Measurements from ENCODE around the gene CMTM7.
"Not testable (repeated sequence)": the region's sequence is repeated elsewhere in the genome, so short reads cannot be mapped to it uniquely, and the experiment has no call there.

Gene CMTM7

DNA sequence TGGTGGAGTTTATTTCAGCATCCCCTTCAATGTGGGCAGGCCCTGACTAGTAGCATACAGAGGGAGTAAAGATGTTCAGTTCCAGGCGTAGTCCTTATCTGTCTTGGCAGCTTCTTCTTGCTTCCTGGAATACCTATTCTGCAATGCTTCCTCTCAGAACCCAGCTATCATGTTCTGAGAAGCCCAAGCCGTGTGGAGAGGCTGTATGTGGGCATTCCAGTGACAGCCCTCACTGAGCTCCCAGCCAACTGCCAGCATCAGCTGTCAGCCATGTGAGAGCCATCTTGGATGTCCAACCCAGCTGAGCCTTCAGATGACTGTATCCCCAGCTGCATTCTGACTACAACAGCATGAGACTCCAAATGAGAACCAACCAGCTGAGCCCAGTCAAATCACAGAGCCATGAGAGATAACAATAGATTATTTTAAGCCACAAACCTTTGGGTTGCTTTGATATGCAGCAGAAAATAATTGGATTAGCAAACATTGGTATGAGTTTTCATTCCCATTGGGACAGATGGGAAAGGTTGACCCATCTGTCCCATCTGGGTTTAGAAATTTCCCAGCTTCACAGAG is 8.4 kb upstream of the CMTM7 start:
- no peak for DNase-seq

- no peak for DNase-seq
These were observed 6.7 kb upstream of the CMTM7 start for GRCh38 chr3:32384938-32385337.

DNA sequence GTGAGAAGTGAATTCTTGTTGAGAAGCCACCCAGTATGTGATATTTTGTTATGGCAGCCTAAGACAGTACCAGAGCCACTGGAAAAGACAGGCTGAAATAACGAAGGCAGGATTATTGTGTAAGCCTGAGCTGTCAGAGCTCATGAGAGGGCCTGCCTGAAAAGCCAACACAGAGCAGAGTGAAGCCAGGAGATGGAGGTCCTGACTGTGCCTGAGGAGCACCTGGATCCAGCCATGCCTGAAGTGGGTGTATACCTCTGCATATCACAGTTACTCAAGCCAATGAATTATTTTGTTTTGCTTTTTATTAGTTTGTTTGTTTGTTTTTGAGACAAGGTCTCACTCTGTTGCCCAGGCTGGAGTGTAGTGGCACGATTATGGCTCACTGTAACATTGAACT is 4.1 kb upstream of the CMTM7 start:
- DNase-seq, result no peak

- DNase-seq, result not testable (repeated sequence)
These were observed 2.1 kb upstream of the CMTM7 start for GRCh38 chr3:32389577-32389976.

GRCh38 chr3:32392536-32393302 is 1.1 kb downstream of the CMTM7 start:
- peak; percentile 46 for DNase-seq

DNA sequence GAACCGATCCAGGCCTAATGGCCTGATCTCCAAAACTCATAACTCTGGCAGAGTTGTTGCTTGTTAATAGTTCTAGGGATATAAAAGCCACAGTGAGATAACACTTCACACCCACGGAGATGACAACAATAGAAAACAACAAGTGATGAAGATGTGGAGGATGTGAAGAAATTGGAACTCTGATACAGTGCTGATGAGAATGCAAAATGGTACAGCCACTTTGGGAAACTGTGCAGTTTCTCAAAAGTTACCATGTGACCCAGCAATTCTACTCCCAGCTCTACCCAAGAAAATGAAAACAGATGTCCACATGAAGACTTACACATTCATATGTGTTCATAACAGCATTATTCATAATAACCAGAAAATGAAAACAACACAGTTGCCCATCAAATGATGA is 3.8 kb downstream of the CMTM7 start:
- no peak for DNase-seq

- no peak for DNase-seq
These were observed 6.3 kb downstream of the CMTM7 start for GRCh38 chr3:32397941-32398340.

DNA sequence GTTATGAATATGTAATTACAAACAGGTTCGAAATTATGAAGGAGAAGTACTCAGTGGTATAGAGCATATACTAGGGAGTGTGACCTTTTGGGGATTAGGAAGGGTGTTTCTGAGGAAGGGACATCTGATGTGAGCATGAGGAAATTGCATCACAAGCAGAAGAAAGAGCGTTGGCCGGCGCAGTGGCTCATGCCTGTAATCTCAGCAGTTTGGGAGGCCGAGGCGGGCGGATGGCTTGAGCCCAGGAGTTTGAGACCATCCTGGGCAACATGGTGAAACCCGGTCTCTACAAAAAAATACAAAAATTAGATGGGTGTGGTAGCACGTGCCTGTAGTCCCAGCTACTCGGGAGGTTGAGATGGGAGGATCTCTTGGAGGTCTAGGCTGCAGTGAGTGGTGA is 6.9 kb downstream of the CMTM7 start:
- no peak for DNase-seq

DNA sequence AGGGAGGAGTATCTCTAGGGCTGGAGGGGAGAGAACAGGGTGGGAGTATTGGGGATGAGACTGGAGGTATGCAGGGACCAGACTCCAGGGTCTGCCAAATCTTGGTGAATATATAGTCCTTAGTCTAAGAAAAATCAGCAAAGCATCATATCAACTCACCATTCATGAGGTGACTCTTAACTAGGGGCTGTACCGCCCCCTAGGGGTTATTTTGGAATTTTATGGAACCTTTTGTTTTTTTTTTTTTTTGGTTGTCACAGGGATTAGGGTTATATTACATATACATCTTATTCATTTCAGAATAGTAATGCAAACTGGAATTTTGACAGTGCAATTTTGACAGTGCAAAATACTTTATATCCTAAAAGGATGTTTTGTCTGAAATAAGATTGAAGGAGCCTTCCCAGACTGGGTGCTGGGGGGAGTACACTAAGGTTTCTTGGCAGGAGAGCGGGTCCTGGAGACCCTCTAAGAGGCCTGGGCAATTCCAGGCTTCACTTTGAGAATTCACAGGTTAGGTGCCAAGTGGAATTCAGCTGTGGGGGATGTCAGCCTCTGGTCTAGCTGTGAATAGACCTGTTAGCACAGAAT is 7.5 kb downstream of the CMTM7 start:
- DNase-seq, result peak; percentile 41

DNA sequence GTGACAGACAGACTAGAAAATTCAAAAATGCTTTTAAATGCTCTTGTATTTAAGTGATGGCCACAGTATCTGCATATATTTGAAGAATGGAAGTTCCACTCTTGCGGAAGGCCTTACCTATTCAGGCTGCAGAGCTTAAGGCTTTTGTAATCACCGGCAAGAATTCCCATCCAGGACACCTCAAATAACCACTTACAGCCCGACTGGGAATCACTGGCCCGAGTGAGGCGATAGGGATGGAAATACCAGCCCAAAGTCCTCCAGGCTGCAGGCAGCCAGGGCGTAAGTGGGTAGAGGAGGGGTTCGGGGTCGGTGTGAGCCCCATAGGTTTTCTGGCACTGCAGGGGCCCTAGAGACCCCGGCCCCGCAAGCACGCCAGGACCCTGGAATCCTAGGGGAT is 9.5 kb downstream of the CMTM7 start:
- no peak for DNase-seq

- DNase-seq, result peak; percentile 68
These were observed 10.0 kb downstream of the CMTM7 start for GRCh38 chr3:32401556-32402081.

DNA sequence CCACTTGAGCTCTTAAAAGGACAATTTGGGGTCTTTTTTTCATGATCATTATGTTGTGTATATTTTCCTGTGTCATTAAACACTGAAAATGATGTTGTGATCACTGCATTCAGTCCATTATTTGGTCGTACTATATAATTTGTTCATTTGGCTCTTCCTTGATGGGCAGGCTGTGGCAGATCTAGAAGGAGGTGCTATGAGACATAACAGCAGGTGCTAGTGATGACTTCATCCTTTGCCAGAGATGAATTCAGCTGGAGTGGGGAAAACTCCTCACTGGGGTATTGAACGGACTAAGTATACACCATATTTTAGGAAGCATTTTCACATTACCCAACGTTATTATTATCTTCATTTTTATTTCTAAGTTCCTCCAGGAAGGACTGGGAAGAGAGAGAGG is 12.0 kb downstream of the CMTM7 start:
- no peak for DNase-seq

GRCh38 chr3:32404714-32405113 is 13.1 kb downstream of the CMTM7 start:
- no peak for DNase-seq

DNA sequence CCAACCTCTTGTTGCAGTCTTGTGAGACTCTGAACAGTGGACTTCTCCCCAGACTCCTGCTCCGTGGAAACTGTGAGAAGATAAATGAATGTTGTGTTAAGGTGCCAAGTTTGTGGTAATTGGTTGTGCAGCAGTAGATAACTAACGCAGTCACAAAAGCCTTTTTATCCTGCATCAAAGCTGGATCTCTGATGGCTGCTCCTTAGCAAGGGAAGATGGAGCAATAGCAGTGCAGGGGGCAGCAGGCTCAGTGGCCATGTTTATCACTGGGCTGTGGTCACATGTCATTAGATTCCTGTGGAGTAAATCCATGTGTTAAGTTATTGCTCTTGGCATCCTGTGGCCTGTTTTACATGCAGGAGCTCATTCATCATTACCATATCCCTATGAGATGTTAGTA is 13.5 kb downstream of the CMTM7 start:
- DNase-seq, result no peak

DNA sequence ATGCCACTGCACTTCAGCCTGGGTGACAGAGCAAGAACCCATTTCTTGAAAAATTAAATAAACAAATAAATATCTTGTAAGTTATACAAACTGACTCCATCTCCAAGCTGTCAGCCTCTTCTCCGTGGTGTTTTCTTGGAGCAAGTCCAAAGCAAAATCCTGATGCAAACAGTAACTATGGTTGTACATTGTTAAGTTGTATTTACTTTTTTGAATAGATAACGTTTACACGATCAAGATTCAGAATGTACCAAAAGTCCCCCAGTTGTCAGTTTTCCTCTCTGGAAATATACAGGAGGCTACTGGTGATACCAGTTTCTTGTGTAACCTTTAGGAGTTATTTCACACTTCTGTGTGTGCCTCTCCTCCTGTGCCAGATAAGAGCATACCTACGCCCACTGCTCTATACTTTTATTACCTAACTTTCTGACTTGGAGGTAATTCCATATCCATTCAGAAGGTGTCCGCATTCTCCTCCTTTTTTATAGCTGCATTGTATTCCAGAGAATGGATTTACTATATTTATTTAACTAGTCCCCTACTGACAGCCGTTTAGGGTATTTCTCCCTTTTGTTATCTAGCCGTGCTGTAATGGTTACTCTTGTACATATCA is 14.2 kb downstream of the CMTM7 start:
- DNase-seq, result no peak

DNA sequence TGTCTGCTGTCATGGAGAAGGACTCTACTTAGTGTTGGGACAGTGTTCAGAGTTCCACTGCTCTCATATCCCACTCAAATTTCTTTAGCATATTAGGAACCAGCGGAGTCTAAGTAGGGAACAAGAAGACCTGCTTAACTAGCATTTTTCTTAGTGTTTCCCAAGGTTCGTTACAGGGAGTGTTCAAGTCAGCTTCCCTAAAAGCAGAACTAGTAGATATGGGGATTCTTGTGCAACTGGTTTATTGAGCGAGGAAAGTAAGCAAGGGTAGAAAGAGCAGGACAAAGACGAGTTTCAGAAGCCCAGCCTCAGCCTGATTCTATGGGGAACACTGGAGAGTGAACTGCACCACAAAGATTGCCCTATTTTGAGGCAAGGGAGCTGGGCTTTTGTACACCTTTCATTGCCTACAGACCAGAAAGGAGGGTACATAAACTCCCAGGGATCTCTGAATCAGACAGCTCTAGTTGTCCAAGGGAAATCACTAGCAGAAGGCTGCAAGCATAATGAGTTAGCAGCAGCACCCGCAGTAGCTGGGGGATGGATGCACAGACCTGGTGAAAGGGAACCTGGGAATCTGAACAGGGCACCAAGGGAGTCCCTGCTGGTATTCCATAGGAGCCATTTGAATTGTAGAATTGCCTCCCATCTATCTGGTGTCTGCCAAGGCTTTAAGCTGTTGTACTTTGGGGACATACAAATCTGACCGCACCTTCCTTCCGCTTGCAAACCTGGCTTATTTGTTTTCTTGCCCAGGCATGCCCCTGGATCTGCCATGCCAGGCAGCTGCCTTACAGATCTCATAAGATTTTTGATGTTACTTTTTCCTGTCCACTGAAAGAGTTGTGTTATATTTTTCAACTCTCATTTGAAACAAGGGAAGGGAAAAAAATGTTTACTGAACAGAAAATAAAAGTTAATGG is 15.1 kb downstream of the CMTM7 start:
- no peak for DNase-seq

DNA sequence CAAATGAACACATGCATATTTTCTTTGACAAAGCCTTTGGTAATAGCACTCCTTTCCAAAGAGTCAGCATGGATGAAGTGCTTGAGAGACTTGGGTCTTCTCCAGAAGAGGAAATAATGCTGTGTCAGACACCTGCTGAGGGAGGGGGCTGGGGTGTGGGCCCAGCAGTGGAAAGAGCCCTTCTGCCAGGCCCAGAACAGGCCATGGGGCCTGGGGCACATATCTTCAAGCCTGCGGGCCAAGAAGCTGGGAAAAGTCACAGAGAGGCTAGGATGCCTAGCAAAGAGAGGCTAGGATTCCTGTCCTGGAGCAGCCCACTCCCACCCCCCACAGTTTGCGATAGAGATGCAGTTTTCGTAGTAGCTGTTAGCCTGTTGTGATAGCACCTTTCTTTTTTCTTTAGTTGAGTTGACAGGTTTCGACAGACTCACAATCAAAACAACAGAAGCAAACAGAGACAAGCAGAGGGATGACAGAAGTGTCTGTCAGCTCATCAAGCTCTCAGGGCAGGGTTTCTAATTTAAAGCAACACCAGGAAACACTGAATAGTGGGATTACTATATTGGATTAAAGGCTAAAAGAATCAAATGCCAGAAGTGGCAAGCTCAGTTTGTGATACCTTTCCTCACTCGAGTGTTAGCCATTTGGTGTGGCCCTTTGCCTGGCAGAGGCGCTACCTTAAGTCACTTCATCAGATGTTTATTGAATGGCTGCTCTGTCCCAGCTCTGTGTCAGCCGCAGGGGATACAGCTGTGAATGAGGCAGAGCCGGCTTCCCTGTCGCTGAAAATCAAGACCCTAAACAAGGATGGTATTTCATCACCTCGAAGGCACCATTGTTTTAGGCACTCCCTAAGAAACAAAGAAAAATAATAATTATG is 19.0 kb downstream of the CMTM7 start:
- no peak for DNase-seq

GRCh38 chr3:32411442-32411841 is 19.8 kb downstream of the CMTM7 start:
- no peak for DNase-seq

- no peak for DNase-seq
These were observed 21.2 kb downstream of the CMTM7 start for GRCh38 chr3:32412887-32413286.

DNA sequence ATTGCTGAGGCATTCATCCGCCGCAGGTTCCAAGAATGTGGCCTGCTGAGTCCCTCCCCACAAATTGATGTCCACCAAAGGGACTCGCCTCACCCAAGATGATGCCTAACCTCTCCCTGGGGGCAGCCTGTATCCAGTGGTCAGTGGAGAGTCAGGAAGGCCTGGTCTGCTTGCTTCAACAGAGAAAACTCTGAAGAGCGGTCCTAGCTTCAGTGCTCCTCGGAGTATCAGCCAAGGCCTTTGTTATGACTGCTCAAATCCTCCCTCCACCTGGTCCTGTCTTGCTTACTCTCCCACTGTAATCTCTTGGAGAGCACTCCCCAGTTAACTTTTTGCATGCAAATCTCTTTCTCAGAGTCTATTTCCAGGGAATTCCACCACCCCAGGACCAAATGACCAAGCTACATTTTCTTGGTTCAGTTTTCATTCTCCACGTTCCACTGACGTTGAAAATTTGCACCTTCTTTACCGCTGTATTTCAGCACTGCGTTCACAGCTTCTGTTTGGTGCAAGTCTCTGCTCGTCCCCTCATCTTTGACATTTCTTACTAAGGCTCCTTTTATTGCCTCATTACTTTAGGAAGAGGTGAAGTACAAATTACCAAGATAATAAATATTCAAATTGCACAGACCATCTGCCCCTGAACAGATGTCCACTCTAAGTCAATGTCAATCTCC is 22.3 kb downstream of the CMTM7 start:
- DNase-seq, result no peak

Measured in activated CD4-positive, alpha-beta T cell treated with anti-CD3 and anti-CD28 coated beads for 48 hours (primary cell).